CD4-positive, alpha-beta T cell treated with Interleukin-17A for 1 hour (primary cell): ENCODE data around the gene PPP1R13B.
"Not testable (repeated sequence)": the region's sequence is repeated elsewhere in the genome, so short reads cannot be mapped to it uniquely, and the experiment has no call there.

Experiments
- DNase-seq: peaks from one replicate; pipeline ENCODE4 v3.0.0-alpha.2; 2020

PPP1R13B gene

DNA sequence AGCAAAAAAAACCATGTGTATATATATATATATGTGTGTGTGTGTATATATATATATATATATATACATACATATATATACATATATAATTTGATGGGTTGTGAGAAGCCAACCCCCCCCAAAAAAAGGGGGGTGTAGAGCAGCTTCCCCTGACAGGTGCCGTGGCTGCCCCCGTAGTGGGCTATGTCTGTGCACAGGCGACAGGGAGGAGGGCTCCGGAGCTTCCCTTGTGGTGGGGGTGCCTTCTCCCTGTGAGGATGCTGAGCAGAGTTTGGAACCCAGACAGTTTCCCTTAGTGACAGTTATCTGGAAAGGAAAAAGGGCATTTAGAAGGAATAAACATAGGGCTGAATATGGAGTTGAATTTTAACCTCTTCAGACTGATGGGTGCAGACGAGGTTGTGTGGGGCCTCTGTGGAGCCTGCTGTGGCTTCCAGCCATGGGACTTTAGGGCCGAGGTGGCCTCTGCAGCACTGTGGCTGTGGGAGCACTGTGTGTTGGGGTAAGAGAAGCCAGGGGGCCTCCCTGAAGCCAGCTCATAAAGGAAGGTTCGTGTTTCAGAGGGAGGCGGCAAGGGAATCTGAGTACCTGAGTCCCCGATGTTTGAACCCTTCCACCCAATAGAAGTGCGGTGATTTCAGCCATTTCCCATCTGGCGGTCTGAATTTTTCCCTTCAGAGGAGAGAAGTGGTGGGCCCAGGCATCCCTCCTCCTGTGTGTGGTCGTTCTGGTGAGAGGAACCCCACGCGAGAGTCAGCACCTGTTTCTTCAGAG, 151.9 kb downstream of the PPP1R13B start:
- no peak for DNase-seq

DNA sequence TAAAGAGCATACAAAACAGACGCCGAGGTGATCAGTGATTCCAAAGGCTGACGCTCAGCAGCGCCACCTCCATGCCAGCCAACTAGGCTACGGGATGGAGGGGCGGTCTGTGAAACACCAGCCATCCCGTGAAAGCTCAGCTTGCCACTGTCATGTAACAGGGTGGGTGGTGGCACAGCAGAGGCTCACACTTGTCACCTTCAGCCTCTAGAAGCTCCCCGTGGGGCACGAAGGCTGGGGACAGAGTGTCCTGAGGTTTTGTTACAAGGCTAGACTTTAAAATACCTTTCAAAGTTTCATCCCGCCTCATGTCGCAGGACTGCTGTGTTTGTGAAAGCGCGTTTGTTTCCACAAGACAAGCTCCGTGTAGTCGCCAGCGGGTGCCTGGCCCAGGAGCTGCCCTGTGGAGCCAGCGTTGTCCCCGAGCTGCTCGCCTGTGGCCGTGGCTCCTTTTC, 152.8 kb downstream of the PPP1R13B start:
- no peak for DNase-seq

DNA sequence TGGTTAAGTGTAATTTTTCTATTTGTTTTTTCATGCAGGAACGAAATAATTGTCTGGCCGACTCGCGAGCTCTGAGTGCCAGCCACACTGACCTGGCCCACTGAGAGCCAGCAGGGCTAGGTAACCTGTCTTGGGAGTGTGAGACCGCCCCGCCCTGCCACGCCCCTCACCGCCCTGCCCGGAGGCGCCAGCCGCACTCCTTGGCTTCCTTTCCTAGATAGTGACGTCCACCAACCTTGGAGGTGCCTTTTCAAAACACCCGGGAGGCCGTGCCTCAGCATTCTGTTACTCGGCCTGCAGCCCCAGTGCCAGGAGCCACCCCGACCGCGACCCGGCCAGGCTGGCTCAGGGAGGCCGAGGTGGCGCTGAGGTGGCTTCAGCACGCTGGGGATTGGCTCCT, 153.9 kb downstream of the PPP1R13B start:
- no peak for DNase-seq

- DNase-seq, result no peak
Observed at GRCh38 chr14:103692871-103693270, 154.5 kb downstream of the PPP1R13B start.

DNA sequence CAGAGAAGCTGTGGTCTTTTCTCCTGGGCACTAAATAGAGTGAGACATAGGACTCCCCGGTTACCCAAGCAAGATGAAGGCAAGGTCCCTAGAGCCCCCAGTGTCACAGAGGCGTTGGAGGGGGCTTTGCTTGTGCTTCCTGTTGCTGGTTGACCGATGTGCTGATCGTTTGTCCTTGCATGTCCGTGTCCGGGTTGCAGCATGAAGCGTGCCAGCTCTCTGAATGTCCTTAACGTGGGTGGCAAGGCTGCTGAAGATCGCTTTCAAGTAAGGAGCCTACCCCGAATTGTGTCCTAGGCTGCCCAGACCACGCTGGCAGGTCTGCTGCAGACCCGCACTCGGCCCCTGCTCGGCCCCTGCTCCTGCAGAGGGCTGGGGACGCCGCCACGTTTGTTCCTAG, 155.2 kb downstream of the PPP1R13B start:
- no peak for DNase-seq

- DNase-seq, result not testable (repeated sequence)
Observed at GRCh38 chr14:103691655-103692054, 155.7 kb downstream of the PPP1R13B start.

DNA sequence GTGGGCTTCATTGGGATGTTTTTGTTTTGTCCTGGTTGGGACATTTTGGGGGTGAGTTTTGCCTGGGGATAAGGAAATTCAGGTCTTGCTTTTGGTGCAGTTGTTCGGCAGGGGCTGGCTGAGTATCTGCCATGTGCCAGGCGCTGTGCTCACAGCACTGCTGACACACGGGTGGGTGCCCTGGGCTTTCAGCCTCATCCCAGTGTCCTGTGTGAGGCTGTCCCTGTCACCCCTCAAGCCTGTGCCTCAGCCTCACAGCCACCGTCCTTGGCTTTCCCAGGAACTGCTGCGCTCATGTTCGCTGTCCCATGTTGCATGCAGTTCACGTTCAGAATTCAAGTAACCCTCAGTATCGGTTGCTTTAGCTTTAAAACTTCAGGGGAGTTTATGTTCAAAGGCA, 157.0 kb downstream of the PPP1R13B start:
- DNase-seq, result no peak

DNA sequence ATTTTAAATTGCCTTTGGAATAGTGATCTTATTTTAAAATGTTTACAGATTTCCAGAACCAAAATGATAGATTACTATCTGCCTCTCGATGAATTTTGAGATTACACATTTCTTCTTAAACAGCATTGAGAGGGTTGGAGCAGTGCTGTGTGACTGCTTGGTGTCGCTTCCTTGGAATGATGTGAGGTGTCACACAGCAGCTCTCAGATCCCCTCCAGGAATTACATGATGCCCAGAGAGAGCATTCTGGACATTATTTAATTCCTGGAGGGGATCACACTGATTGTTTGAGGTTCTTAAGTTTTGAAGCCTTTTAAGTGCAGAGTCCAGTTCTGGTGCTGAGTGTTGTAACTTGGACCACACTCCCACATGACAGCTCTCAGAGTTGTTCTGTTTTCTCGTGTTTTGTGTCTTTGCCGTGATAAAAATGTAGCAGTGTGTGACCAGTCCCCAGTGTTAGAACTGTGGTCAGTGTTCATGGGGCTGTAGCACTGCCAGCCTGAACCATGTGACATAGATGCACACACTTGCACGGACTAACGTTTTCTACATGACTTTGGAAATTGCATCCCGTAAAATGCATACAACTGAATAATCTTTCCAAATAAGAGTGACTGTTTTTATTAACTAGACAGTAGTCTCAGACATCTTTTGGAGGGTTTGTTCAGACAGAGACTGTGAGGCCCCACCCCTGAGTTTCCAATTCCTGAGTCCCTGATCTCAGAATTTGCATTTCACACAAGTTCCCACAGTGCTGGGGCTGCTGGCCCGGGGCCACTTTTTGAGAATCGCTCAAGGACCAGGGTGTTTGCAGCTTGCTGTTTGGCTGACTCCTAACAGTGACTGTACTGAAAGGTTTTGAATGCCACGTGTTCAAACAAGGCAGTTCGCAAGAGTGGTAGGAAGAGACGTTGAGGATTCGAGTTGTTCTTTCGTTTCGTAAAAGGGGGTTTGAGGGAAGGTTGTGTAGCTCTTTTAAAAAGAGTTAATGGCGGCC, 158.2 kb downstream of the PPP1R13B start:
- no peak for DNase-seq

DNA sequence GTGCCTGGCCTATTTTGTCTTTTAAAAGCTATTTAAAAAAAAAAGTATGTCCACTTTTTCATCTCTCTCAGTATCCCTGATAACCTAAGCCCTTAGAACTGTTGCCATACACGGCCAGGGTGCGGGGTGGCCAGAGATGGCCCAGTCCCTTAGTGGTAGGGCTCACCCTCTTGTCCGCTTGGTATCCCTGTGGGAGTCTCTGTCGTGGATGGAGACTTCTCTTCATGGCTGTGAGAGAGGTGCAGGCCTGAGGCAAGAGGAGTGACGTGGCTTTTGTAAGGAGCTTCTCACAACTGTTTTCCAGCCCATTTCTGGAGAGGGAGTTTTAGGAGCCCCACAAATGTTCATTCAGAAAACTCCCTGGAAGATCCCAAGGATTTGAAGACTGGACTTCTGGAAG, 158.9 kb downstream of the PPP1R13B start:
- DNase-seq, result no peak

GRCh38 chr14:103687712-103688111, 159.7 kb downstream of the PPP1R13B start:
- no peak for DNase-seq

DNA sequence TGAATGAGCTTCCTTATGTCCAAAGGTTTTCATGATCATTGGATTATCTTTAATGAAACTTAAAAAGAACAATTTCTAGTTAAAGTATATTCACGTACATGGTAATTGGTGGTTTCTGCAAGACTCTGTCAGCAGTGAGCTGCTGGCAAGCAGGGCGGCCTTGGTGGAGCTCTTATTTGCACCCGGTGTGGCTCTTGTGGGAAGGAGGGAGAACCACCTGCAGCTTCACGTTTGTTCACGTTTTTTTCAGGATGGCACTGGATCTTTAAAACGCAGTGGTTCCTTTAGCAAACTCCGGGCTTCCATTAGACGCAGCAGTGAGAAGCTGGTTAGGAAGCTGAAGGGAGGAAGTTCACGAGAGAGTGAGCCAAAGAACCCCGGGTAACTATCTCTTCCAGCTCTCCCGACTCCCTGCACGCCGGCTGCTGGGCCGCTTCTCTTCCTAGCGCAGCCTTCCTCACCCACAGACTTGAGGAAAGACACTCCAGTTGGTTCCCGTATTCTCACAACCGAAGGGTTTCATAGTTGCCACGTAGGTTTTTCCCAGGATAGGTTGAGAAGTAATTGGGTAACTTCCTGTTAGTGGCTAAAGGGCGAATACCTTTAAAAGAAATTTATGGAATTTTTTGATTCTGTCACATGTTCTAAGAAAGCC, 160.4 kb downstream of the PPP1R13B start:
- no peak for DNase-seq

DNA sequence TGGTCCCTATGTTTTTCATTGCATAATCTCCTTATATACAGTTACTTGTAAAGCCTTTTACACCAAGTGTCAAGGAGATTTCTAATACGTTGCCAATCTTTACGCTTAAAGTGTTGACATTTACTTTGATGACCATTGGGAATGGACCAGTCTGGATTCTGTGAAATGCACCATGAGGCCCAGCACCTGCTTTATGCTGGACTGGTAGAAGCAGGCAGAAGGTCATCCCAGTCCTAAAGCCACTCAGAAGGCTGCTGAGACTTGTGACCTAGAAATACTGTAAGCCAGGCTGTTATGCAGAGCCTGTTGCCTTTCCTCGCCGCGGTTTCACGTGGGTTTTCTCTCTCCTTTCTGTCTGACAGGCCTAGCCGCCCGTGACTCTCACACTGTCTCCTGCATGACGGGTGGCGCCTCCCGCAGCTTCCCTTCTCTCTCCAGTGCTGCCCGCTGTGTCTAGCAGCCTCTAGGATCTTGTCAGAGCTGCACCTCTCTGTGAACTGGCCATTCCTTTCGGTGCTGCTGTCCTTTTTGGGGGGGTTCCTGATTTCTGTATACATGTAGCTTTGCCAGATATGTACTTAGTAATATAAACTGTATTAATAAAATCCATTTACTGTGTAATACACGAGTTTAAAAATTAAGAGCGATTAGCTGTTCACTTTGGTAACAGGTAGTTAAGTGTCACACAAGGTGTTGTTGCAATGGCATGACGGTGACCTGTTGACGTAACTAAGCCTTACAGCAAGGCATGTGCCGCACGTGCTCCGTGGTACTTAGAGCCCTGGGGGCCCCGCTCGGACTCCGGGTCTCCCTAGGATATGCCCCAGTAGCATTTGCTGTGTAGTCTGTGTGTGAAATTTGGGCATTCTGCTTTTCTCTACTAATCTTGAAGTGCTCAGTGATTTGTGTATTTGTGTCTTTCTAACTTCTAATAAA, 161.8 kb downstream of the PPP1R13B start:
- DNase-seq, result no peak

GRCh38 chr14:103684871-103685270, 162.5 kb downstream of the PPP1R13B start:
- no peak for DNase-seq

DNA sequence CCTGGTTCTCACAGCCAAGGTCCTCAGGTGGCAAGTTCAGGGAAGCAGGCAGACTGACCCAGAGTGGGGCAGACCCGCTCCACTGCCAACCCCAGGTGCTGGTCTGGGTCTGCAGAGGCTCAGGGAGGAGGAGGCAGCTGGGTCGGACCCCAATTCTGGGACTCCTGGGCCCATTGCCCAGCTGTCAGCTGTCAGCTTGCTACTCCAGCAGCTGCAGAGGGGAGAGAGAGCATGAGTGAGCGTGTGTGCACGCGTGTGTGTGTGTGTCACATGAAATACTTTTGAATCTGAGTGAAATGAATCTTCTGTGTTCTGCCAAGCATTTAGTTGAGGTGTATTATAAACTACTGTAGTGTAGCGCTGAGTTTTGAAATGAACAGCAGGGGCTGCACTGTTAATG, 162.9 kb downstream of the PPP1R13B start:
- no peak for DNase-seq
